GM21423 (cell line): ENCODE measurements around the gene MDH2.
"Not testable (repeated sequence)": the region's sequence is repeated elsewhere in the genome, so short reads cannot be mapped to it uniquely, and the experiment has no call there.

ENCODE experiments used
- ATAC-seq: cut with Tn5 transposase; IDR thresholded peaks from one replicate; pipeline ENCODE4 v1.9.1; 2021; ENCODE audit warnings: mild to moderate bottlenecking, moderate library complexity; ENCODE audit not compliant: unreplicated experiment

MDH2 gene

GRCh38 chr7:76071316-76072242 lies 23.7 kb downstream of the MDH2 start:
- ATAC-seq = no peak

GRCh38 chr7:76072243-76073148 lies 24.6 kb downstream of the MDH2 start:
- no peak for ATAC-seq

- no peak for ATAC-seq
Observed at GRCh38 chr7:76073335-76073990, 25.6 kb downstream of the MDH2 start.

- ATAC-seq = no peak
Observed at GRCh38 chr7:76074306-76074971, 26.5 kb downstream of the MDH2 start.

GRCh38 chr7:76074972-76075370 lies 27.1 kb downstream of the MDH2 start:
- no peak for ATAC-seq

GRCh38 chr7:76076995-76077394 lies 29.1 kb downstream of the MDH2 start:
- ATAC-seq = no peak

GRCh38 chr7:76077435-76077834 lies 29.5 kb downstream of the MDH2 start:
- no peak for ATAC-seq

- ATAC-seq = no peak
Observed at GRCh38 chr7:76080204-76080603, 32.3 kb downstream of the MDH2 start.

- ATAC-seq = not testable (repeated sequence)
Observed at GRCh38 chr7:76084115-76084514, 36.2 kb downstream of the MDH2 start.

- no peak for ATAC-seq
Observed at GRCh38 chr7:76086070-76086469, 38.2 kb downstream of the MDH2 start.

- not testable (repeated sequence) for ATAC-seq
Observed at GRCh38 chr7:76087362-76087791, 39.5 kb downstream of the MDH2 start.

- ATAC-seq = no peak
Observed at GRCh38 chr7:76089865-76090475, 42.1 kb downstream of the MDH2 start.

GRCh38 chr7:76091506-76091905 lies 43.6 kb downstream of the MDH2 start:
- no peak for ATAC-seq

- not testable (repeated sequence) for ATAC-seq
Observed at GRCh38 chr7:76093531-76093930, 45.6 kb downstream of the MDH2 start.

GRCh38 chr7:76094326-76094725 lies 46.4 kb downstream of the MDH2 start:
- not testable (repeated sequence) for ATAC-seq

GRCh38 chr7:76095908-76096307 lies 48.0 kb downstream of the MDH2 start:
- ATAC-seq = no peak

- not testable (repeated sequence) for ATAC-seq
Observed at GRCh38 chr7:76101693-76102437, 54.0 kb downstream of the MDH2 start.

GRCh38 chr7:76103788-76104187 lies 55.9 kb downstream of the MDH2 start:
- not testable (repeated sequence) for ATAC-seq

- not testable (repeated sequence) for ATAC-seq
Observed at GRCh38 chr7:76106130-76106529, 58.2 kb downstream of the MDH2 start.
